ENCODE data around the gene TMLHE.

The TMLHE gene

GRCh38 chrX:155612312-155613224 is at the start of gene TMLHE, which contains the start of gene SPRY3:
TMLHE (minus strand) TSS chrX:155612952; CDS start chrX:155545276, 67,676 bp downstream.
SPRY3 (plus strand) TSS chrX:155612586.
- 0 out of 2 replicates have a peak, but pooled peaks have one; percentile 33 for TF ChIP-seq TCF12 (IDR thresholded peaks at IDR 0.05; ENCODE audit: low read depth)
- TF ChIP-seq TAF1 (IDR thresholded peaks at IDR 0.05; ENCODE audit: low read depth): peak; percentile 53
- no peak for TF ChIP-seq REST (IDR thresholded peaks at IDR 0.05; ENCODE audit: low read depth)

- no peak for TF ChIP-seq ZBTB7A (IDR thresholded peaks at IDR 0.05; ENCODE audit: low read depth)
- peak; percentile 63 for TF ChIP-seq RAD21 (IDR thresholded peaks at IDR 0.05; ENCODE audit: low read depth)
Observed at GRCh38 chrX:155662282-155662681, 49.5 kb upstream of the TMLHE start.

- TF ChIP-seq USF1 (IDR thresholded peaks at IDR 0.05): no peak
- no peak for TF ChIP-seq REST (IDR thresholded peaks at IDR 0.05; ENCODE audit: low read depth)
- no peak for TF ChIP-seq ZBTB7A (IDR thresholded peaks at IDR 0.05; ENCODE audit: low read depth)
- no peak for TF ChIP-seq CEBPB (IDR thresholded peaks at IDR 0.05)
- TF ChIP-seq MAX (IDR thresholded peaks at IDR 0.05): no peak
- TF ChIP-seq EGR1 (IDR thresholded peaks at IDR 0.05): no peak
- TF ChIP-seq TCF12 (IDR thresholded peaks at IDR 0.05; ENCODE audit: low read depth): no peak
- no peak for TF ChIP-seq FOXM1 (IDR thresholded peaks at IDR 0.05; ENCODE audit: borderline replicate concordance, low read depth)
- no peak for TF ChIP-seq NFIC (IDR thresholded peaks at IDR 0.05)
- no peak for TF ChIP-seq RAD21 (IDR thresholded peaks at IDR 0.05; ENCODE audit: low read depth)
- TF ChIP-seq TAF1 (IDR thresholded peaks at IDR 0.05; ENCODE audit: low read depth): no peak
- no peak for TF ChIP-seq CREB1 (IDR thresholded peaks at IDR 0.05; ENCODE audit: low read depth)
- TF ChIP-seq YY1 (IDR thresholded peaks at IDR 0.05; ENCODE audit: low read depth): no peak
Observed at GRCh38 chrX:155645180-155645579, 32.4 kb upstream of the TMLHE start.

- no peak for TF ChIP-seq TCF12 (IDR thresholded peaks at IDR 0.05; ENCODE audit: low read depth)
- no peak for TF ChIP-seq TEAD4 (IDR thresholded peaks at IDR 0.05)
- TF ChIP-seq MAX (IDR thresholded peaks at IDR 0.05): no peak
- no peak for TF ChIP-seq RAD21 (IDR thresholded peaks at IDR 0.05; ENCODE audit: low read depth)
- no peak for TF ChIP-seq REST (IDR thresholded peaks at IDR 0.05; ENCODE audit: low read depth)
- no peak for TF ChIP-seq YY1 (IDR thresholded peaks at IDR 0.05; ENCODE audit: low read depth)
- TF ChIP-seq USF1 (IDR thresholded peaks at IDR 0.05): no peak
- no peak for TF ChIP-seq EP300 (IDR thresholded peaks at IDR 0.05; ENCODE audit: borderline replicate concordance)
- no peak for TF ChIP-seq EGR1 (IDR thresholded peaks at IDR 0.05)
- no peak for TF ChIP-seq TAF1 (IDR thresholded peaks at IDR 0.05; ENCODE audit: low read depth)
- no peak for TF ChIP-seq NFIC (IDR thresholded peaks at IDR 0.05)
- TF ChIP-seq CREB1 (IDR thresholded peaks at IDR 0.05; ENCODE audit: low read depth): no peak
- no peak for TF ChIP-seq ZBTB7A (IDR thresholded peaks at IDR 0.05; ENCODE audit: low read depth)
- TF ChIP-seq CEBPB (IDR thresholded peaks at IDR 0.05): no peak
- no peak for TF ChIP-seq FOXM1 (IDR thresholded peaks at IDR 0.05; ENCODE audit: borderline replicate concordance, low read depth)
Observed at GRCh38 chrX:155643240-155643639, 30.5 kb upstream of the TMLHE start.

All from Ishikawa (cell line).